GM23338 (cell line): ENCODE measurements around the gene DOLPP1. TPM values are rescaled to one million over a fixed set of nuclear protein-coding genes. Genes with fewer than 3 reads are reported as not detected.
"Not testable (repeated sequence)": the region's sequence is repeated elsewhere in the genome, so short reads cannot be mapped to it uniquely, and the experiment has no call there.

Source experiments
- ATAC-seq: fragments of 200-7000 bp; cut with Tn5 transposase; 3 replicates; pipeline ENCODE4 v1.9.1; 2020
- DNase-seq: peaks from one replicate; pipeline ENCODE4 v3.0.0-alpha.2; 2015; ENCODE audit warnings: low spot score
- H2AFZ ChIP-seq: fragments of 200-600 bp; sonication (generic); 2 replicates; pipeline ENCODE4 v1.8.0; 2016; ENCODE audit warnings: antibody characterized with exemption, mild to moderate bottlenecking, moderate library complexity
- H3F3A ChIP-seq: fragments of 200-600 bp; sonication (generic); replicated peaks from 2 replicates; pipeline ENCODE4 v1.8.0; 2017; ENCODE audit warnings: antibody characterized with exemption, mixed run types, low read depth
- H3K27ac ChIP-seq: fragments of 200-600 bp; sonication (generic); 2 replicates; pipeline ENCODE4 v1.6.1; 2016; ENCODE audit warnings: low read depth
- H3K27me3 ChIP-seq: fragments of 200-600 bp; sonication (generic); 2 replicates; pipeline ENCODE4 v1.8.0; 2016; ENCODE audit warnings: mild to moderate bottlenecking, mixed run types, moderate library complexity; ENCODE audit not compliant: insufficient read depth
- H3K36me3 ChIP-seq: fragments of 200-600 bp; sonication (generic); 2 replicates; pipeline ENCODE4 v1.8.0; 2016; ENCODE audit warnings: mild to moderate bottlenecking; ENCODE audit not compliant: insufficient read depth
- H3K4me1 ChIP-seq: fragments of 200-600 bp; sonication (generic); 2 replicates; pipeline ENCODE4 v1.8.0; 2016; ENCODE audit warnings: mild to moderate bottlenecking, moderate library complexity; ENCODE audit not compliant: insufficient read depth
- H3K4me2 ChIP-seq: fragments of 200-600 bp; sonication (generic); 2 replicates; pipeline ENCODE4 v1.7.1; 2017; ENCODE audit warnings: mixed run types
- H3K4me3 ChIP-seq: fragments of 200-600 bp; sonication (generic); 2 replicates; pipeline ENCODE4 v1.6.1; 2016; ENCODE audit warnings: mixed run types
- H3K79me2 ChIP-seq: fragments of 200-600 bp; sonication (generic); replicated peaks from 2 replicates; pipeline ENCODE4 v1.8.0; 2017; ENCODE audit warnings: mild to moderate bottlenecking; ENCODE audit not compliant: insufficient read depth
- H3K9me2 ChIP-seq: fragments of 200-600 bp; sonication (generic); 2 replicates; pipeline ENCODE4 v1.8.0; 2017; ENCODE audit not compliant: insufficient read depth
- H4K20me1 ChIP-seq: fragments of 200-600 bp; sonication (generic); replicated peaks from 2 replicates; pipeline ENCODE4 v1.8.0; 2017; ENCODE audit warnings: mild to moderate bottlenecking; ENCODE audit not compliant: insufficient read depth
- H3K27ac Mint-ChIP-seq: 2 replicates; pipeline ENCODE4 v1.8.0; 2020; ENCODE audit warnings: inconsistent platforms, mild to moderate bottlenecking, moderate library complexity, mixed read lengths
- H3K27me3 Mint-ChIP-seq: 3 replicates; pipeline ENCODE4 v1.8.0; 2022; ENCODE audit warnings: low read depth, mild to moderate bottlenecking, moderate library complexity, mixed read lengths, inconsistent platforms; ENCODE audit not compliant: insufficient read depth, poor library complexity
- H3K36me3 Mint-ChIP-seq: 3 replicates; pipeline ENCODE4 v1.8.0; 2021; ENCODE audit warnings: low read depth, mild to moderate bottlenecking, inconsistent platforms, moderate library complexity, mixed read lengths
- H3K4me1 Mint-ChIP-seq: 3 replicates; pipeline ENCODE4 v1.8.0; 2020; ENCODE audit warnings: mild to moderate bottlenecking, inconsistent platforms, mixed read lengths
- H3K4me3 Mint-ChIP-seq: 3 replicates; pipeline ENCODE4 v1.8.0; 2021; ENCODE audit warnings: moderate library complexity, mild to moderate bottlenecking, inconsistent platforms, mixed read lengths
- H3K9me3 Mint-ChIP-seq: 3 replicates; pipeline ENCODE4 v1.8.0; 2020; ENCODE audit warnings: moderate library complexity, mild to moderate bottlenecking, inconsistent platforms, mixed read lengths
- CREB1 ChIP-seq: fragments of 250-450 bp; sonication (Bioruptor Pico); IDR thresholded peaks from 2 replicates; pipeline ENCODE4 v1.5.0; 2020; ENCODE audit warnings: low read depth, mild to moderate bottlenecking, moderate library complexity
- EZH2 ChIP-seq: fragments of 200-600 bp; sonication (generic); IDR thresholded peaks from one replicate; pipeline ENCODE4 v1.8.0; 2017; ENCODE audit warnings: antibody characterized with exemption, mild to moderate bottlenecking, low read depth; ENCODE audit not compliant: unreplicated experiment
- EZH2phosphoT487 ChIP-seq: fragments of 200-600 bp; sonication (generic); IDR thresholded peaks from one replicate; pipeline ENCODE4 v1.8.1; 2018; ENCODE audit warnings: antibody characterized with exemption; ENCODE audit not compliant: unreplicated experiment
- JUNB ChIP-seq: IDR thresholded peaks from one replicate; pipeline ENCODE4 v1.6.1; 2016; ENCODE audit warnings: antibody characterized with exemption; ENCODE audit not compliant: unreplicated experiment
- STAT1 ChIP-seq: IDR thresholded peaks from one replicate; pipeline ENCODE4 v1.6.1; 2016; ENCODE audit warnings: antibody characterized with exemption; ENCODE audit not compliant: unreplicated experiment
- ZNF114 ChIP-seq: fragments of 250-450 bp; sonication (Bioruptor Pico); IDR thresholded peaks from 2 replicates; pipeline ENCODE4 v1.5.0; 2020; ENCODE audit warnings: mild to moderate bottlenecking, moderate library complexity
- ZNF331 ChIP-seq: fragments of 250-450 bp; sonication (Bioruptor Pico); IDR thresholded peaks from 2 replicates; pipeline ENCODE4 v1.5.0; 2020; ENCODE audit warnings: low read depth, mild to moderate bottlenecking, moderate library complexity
- polyA plus RNA-seq: library from polyadenylated mRNA; unstranded; fragments of >200 nt; fragmentation: Nextera tagmentation; extraction: Ambion mirVana; gene quantifications from 2 replicates; pipeline ENCODE4 v1.2.1, GENCODE V29; 2016
- total RNA-seq: library from RNA; depleted of rRNA; stranded (reverse); fragments of >200 nt; shearing (Covaris generic); gene quantifications from 2 replicates; pipeline ENCODE4 v1.2.3, GENCODE V29; 2014
- TF ChIP-seq, protein P1 (sequence below): IDR thresholded peaks from 2 replicates; pipeline ENCODE4 v1.6.1; 2016; ENCODE audit warnings: antibody characterized with exemption
- TF ChIP-seq, protein P2 (sequence below): IDR thresholded peaks from one replicate; pipeline ENCODE4 v1.6.1; 2018; ENCODE audit warnings: antibody characterized with exemption; ENCODE audit not compliant: unreplicated experiment
- TF ChIP-seq, protein P3 (sequence below), 2 experiments: fragments of 200-600 bp in 1 of 2; sonication (generic) in 1 of 2; conservative IDR thresholded peaks; 2 replicates each; pipeline versions ENCODE4 v1.5.1 to v1.6.1; 2016 to 2017; ENCODE audit warnings: antibody characterized with exemption in 2 of 2, low read depth in 2 of 2, mild to moderate bottlenecking in 2 of 2, moderate library complexity in 1 of 2

DOLPP1 gene
- total and polyA plus RNA-seq, 2 experiments from 2014 or later: 23.3 to 31.9 TPM

DNA sequence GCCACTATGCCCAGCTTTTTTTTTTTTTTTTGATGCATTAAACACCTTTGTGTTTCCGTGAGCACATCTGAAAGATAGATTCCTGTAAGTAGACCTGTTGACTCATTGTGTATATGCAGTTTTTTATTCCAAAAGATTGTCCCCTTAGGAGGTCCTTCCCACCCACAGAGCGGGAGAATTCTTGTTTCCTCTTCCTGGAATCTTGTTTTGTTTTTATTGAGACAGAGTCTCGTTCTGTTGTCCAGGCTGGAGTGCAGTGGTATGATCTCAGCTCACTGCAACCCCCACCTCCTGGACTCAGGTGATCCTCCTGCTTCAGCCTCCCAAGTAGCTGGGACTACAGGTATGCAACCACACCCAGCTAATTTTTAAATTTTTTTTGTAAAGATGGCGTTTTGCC is 37.9 kb downstream of the DOLPP1 start (continued):
- TF ChIP-seq, protein P1, sequence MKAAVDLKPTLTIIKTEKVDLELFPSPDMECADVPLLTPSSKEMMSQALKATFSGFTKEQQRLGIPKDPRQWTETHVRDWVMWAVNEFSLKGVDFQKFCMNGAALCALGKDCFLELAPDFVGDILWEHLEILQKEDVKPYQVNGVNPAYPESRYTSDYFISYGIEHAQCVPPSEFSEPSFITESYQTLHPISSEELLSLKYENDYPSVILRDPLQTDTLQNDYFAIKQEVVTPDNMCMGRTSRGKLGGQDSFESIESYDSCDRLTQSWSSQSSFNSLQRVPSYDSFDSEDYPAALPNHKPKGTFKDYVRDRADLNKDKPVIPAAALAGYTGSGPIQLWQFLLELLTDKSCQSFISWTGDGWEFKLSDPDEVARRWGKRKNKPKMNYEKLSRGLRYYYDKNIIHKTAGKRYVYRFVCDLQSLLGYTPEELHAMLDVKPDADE: no peak
- no peak for TF ChIP-seq EZH2
- TF ChIP-seq JUNB: no peak
- TF ChIP-seq ZNF331 (CRISPR knock-in tag): no peak
- TF ChIP-seq CREB1: no peak
- TF ChIP-seq, protein P2, sequence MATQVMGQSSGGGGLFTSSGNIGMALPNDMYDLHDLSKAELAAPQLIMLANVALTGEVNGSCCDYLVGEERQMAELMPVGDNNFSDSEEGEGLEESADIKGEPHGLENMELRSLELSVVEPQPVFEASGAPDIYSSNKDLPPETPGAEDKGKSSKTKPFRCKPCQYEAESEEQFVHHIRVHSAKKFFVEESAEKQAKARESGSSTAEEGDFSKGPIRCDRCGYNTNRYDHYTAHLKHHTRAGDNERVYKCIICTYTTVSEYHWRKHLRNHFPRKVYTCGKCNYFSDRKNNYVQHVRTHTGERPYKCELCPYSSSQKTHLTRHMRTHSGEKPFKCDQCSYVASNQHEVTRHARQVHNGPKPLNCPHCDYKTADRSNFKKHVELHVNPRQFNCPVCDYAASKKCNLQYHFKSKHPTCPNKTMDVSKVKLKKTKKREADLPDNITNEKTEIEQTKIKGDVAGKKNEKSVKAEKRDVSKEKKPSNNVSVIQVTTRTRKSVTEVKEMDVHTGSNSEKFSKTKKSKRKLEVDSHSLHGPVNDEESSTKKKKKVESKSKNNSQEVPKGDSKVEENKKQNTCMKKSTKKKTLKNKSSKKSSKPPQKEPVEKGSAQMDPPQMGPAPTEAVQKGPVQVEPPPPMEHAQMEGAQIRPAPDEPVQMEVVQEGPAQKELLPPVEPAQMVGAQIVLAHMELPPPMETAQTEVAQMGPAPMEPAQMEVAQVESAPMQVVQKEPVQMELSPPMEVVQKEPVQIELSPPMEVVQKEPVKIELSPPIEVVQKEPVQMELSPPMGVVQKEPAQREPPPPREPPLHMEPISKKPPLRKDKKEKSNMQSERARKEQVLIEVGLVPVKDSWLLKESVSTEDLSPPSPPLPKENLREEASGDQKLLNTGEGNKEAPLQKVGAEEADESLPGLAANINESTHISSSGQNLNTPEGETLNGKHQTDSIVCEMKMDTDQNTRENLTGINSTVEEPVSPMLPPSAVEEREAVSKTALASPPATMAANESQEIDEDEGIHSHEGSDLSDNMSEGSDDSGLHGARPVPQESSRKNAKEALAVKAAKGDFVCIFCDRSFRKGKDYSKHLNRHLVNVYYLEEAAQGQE: no peak
- no peak for TF ChIP-seq STAT1
- TF ChIP-seq ZNF114 (CRISPR knock-in tag): no peak

- no peak for TF ChIP-seq JUNB
- TF ChIP-seq ZNF114 (CRISPR knock-in tag): no peak
- no peak for TF ChIP-seq EZH2phosphoT487
- no peak for TF ChIP-seq EZH2
- H3K4me3 Mint-ChIP-seq: no peak overlapping the region
- peaks cover 47% of the 10 kb centered on the region for H3K79me2 ChIP-seq
Measured at GRCh38 chr9:129121483-129121882, 40.6 kb downstream of the DOLPP1 start.

GRCh38 chr9:129122133-129122532 is 41.2 kb downstream of the DOLPP1 start:
- Histone ChIP-seq H3K27ac (no peak overlapping the region), H3K4me2 (no peak overlapping the region), H3K9me2 (no peaks in the 10 kb centered on the region), H3K4me3 (no peak overlapping the region), H3K4me1 (peaks cover 10% of the 10 kb centered on the region), H3F3A (peaks cover 2% of the 10 kb centered on the region; the same call in 1 of the 2 replicates), H3K79me2 (peaks cover 41% of the 10 kb centered on the region), H3K36me3 (peaks cover 9% of the 10 kb centered on the region), H2AFZ (no peak overlapping the region), H4K20me1 (peaks cover 8% of the 10 kb centered on the region), H3K27me3 (no peaks in the 10 kb centered on the region)
- H3K36me3 Mint-ChIP-seq: peaks cover 60% of the 10 kb centered on the region
- H3K27me3 Mint-ChIP-seq: peaks cover 7% of the 10 kb centered on the region
- H3K4me1 Mint-ChIP-seq: peaks cover 10% of the 10 kb centered on the region
- no peak overlapping the region for H3K4me3 Mint-ChIP-seq
- DNase-seq: no peak
- TF ChIP-seq EZH2phosphoT487: no peak
- TF ChIP-seq, protein P1: no peak
- no peak for TF ChIP-seq CREB1
- no peak for TF ChIP-seq EZH2
- TF ChIP-seq, protein P3, sequence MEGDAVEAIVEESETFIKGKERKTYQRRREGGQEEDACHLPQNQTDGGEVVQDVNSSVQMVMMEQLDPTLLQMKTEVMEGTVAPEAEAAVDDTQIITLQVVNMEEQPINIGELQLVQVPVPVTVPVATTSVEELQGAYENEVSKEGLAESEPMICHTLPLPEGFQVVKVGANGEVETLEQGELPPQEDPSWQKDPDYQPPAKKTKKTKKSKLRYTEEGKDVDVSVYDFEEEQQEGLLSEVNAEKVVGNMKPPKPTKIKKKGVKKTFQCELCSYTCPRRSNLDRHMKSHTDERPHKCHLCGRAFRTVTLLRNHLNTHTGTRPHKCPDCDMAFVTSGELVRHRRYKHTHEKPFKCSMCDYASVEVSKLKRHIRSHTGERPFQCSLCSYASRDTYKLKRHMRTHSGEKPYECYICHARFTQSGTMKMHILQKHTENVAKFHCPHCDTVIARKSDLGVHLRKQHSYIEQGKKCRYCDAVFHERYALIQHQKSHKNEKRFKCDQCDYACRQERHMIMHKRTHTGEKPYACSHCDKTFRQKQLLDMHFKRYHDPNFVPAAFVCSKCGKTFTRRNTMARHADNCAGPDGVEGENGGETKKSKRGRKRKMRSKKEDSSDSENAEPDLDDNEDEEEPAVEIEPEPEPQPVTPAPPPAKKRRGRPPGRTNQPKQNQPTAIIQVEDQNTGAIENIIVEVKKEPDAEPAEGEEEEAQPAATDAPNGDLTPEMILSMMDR (conservative IDR thresholded peaks at IDR 0.05; ENCODE audit: low read depth in 2 of 2): no peak
- TF ChIP-seq STAT1: no peak
- no peak overlapping the region for H3K27ac Mint-ChIP-seq
- no peaks in the 10 kb centered on the region for H3K9me3 Mint-ChIP-seq
- no peak for ATAC-seq

More at GRCh38 chr9:129121483-129121882, 40.6 kb downstream of the DOLPP1 start:
- Mint-ChIP-seq H3K27me3 (peaks cover 4% of the 10 kb centered on the region), H3K4me1 (peaks cover 4% of the 10 kb centered on the region), H3K9me3 (no peaks in the 10 kb centered on the region), H3K27ac (no peak overlapping the region), H3K36me3 (peaks cover 59% of the 10 kb centered on the region)
- H3K27me3 ChIP-seq: no peaks in the 10 kb centered on the region
- DNase-seq (no peak), ATAC-seq (no peak)
- H4K20me1 ChIP-seq: peaks cover 8% of the 10 kb centered on the region
- no peak overlapping the region for H3K4me3 ChIP-seq
- no peak overlapping the region for H3K27ac ChIP-seq
- no peak overlapping the region for H3K4me2 ChIP-seq
- H3K36me3 ChIP-seq: peaks cover 9% of the 10 kb centered on the region
- no peaks in the 10 kb centered on the region; the same call in 1 of the 2 replicates for H3F3A ChIP-seq
- H2AFZ ChIP-seq: no peak overlapping the region
- H3K9me2 ChIP-seq: no peaks in the 10 kb centered on the region
- peaks cover 4% of the 10 kb centered on the region; the same call in 1 of the 2 replicates for H3K4me1 ChIP-seq

DNA sequence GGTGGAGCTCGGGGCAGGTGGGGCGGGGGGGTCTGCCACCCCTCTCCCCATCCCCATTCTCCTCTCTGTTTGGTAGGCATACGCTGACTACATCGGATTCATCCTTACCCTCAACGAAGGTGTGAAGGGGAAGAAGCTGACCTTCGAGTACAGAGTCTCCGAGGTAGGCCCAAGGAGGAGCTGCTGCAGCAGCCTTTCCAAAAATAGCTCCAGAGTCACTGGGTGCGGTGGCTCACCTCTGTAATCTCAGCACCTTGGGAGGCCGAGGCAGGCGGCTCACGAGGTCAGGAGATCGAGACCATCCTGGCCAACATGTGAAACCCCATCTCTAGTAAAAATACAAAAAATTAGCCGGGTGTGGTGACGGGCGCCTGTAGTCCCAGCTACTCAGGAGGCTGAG is 42.1 kb downstream of the DOLPP1 start:
- Mint-ChIP-seq H3K4me1 (peaks cover 19% of the 10 kb centered on the region), H3K36me3 (peaks cover 61% of the 10 kb centered on the region)
- H3K9me3 Mint-ChIP-seq, H3K27me3 ChIP-seq, H3K4me3 Mint-ChIP-seq, ATAC-seq, DNase-seq, H4K20me1 ChIP-seq, H3K4me3 ChIP-seq, H3K4me2 ChIP-seq, H3K27me3 Mint-ChIP-seq, H2AFZ ChIP-seq, H3K9me2 ChIP-seq, H3K27ac Mint-ChIP-seq, H3F3A ChIP-seq, H3K27ac ChIP-seq: not testable (repeated sequence)
- H3K79me2 ChIP-seq: peaks cover 40% of the 10 kb centered on the region
- H3K36me3 ChIP-seq: peaks cover 15% of the 10 kb centered on the region
- peaks cover 16% of the 10 kb centered on the region for H3K4me1 ChIP-seq
